ENCODE results near the gene TENT5C.

The TENT5C gene

GRCh38 chr1:117565076-117565556 is 40.7 kb upstream of the TENT5C start:
- H3K9me3 ChIP-seq (ENCODE audit: control insufficient read depth, insufficient read depth, low read depth, low read length), result no peaks in the 10 kb centered on the region
- H3K36me3 ChIP-seq (ENCODE audit: control insufficient read depth in 2 of 2, insufficient read depth in 1 of 2, low read length in 2 of 2), result no peaks in the 10 kb centered on the region
- H3K4me1 ChIP-seq (ENCODE audit: control insufficient read depth, insufficient read depth, low read length), result no peaks in the 10 kb centered on the region
- ChIA-PET CTCF (interaction anchor here (0.7 to 1.0 kb wide), 3 partner anchors 9 to 189 kb away, joined by 3 to 5 read pairs (median 4); no protein-coding TSS in a partner anchor), POLR2A (no interaction called here)
- H3K27ac ChIP-seq (ENCODE audit: extremely low read depth, low read depth, low read length), result no peak overlapping the region
- TF ChIP-seq ZNF292 (tag by site-specific recombination; IDR thresholded peaks at IDR 0.05; ENCODE audit: borderline replicate concordance, low read depth) (no peak), ZFHX2 (tag by site-specific recombination; conservative IDR thresholded peaks at IDR 0.05) (no peak)
- H3K4me3 ChIP-seq (ENCODE audit: low read depth, low read length), result no peak overlapping the region

- CTCF ChIA-PET, result interaction anchor here (0.7 to 1.0 kb wide), 3 partner anchors 10 to 188 kb away, joined by 3 to 5 read pairs (median 4); no protein-coding TSS in a partner anchor
- POLR2A ChIA-PET, result no interaction called here
- no peak overlapping the region for H3K4me3 ChIP-seq (ENCODE audit: low read depth, low read length)
- H3K36me3 ChIP-seq (ENCODE audit: control insufficient read depth in 2 of 2, insufficient read depth in 1 of 2, low read length in 2 of 2), result no peaks in the 10 kb centered on the region
- H3K9me3 ChIP-seq (ENCODE audit: control insufficient read depth, insufficient read depth, low read depth, low read length), result no peaks in the 10 kb centered on the region
- H3K27ac ChIP-seq (ENCODE audit: extremely low read depth, low read depth, low read length), result no peak overlapping the region
- TF ChIP-seq ZNF223 (tag by site-specific recombination; IDR thresholded peaks at IDR 0.05) (no peak), PRDM6 (tag by site-specific recombination; IDR thresholded peaks at IDR 0.05) (no peak), ZNF138 (tag by site-specific recombination; IDR thresholded peaks at IDR 0.05; ENCODE audit: borderline replicate concordance) (no peak), ZBTB6 (tag by site-specific recombination; IDR thresholded peaks at IDR 0.05) (no peak)
- H3K4me1 ChIP-seq (ENCODE audit: control insufficient read depth, insufficient read depth, low read length), result no peaks in the 10 kb centered on the region
Measured at GRCh38 chr1:117565745-117566455, 39.9 kb upstream of the TENT5C start.

GRCh38 chr1:117566556-117566955 is 39.3 kb upstream of the TENT5C start:
- no peaks in the 10 kb centered on the region for H3K9me3 ChIP-seq (ENCODE audit: control insufficient read depth, insufficient read depth, low read depth, low read length)
- H3K36me3 ChIP-seq (ENCODE audit: control insufficient read depth in 2 of 2, insufficient read depth in 1 of 2, low read length in 2 of 2), result no peaks in the 10 kb centered on the region
- no peak overlapping the region for H3K27ac ChIP-seq (ENCODE audit: extremely low read depth, low read depth, low read length)
- H3K4me1 ChIP-seq (ENCODE audit: control insufficient read depth, insufficient read depth, low read length), result no peaks in the 10 kb centered on the region
- no peak for TF ChIP-seq ELK4 (IDR thresholded peaks at IDR 0.05; ENCODE audit: borderline replicate concordance, low read depth, low read length)
- no peak for TF ChIP-seq ZNF549 (tag by site-specific recombination; IDR thresholded peaks at IDR 0.05)
- TF ChIP-seq SCRT2 (tag by site-specific recombination; IDR thresholded peaks at IDR 0.05), result 0 out of 2 replicates have a peak, but pooled peaks have one; percentile 13
- no peak for TF ChIP-seq ZNF280D (tag by site-specific recombination; IDR thresholded peaks at IDR 0.05)
- no peak for TF ChIP-seq ZBTB21 (tag by site-specific recombination; IDR thresholded peaks at IDR 0.05)
- TF ChIP-seq SETDB1 (IDR thresholded peaks at IDR 0.05; ENCODE audit: insufficient read length, low read length), result no peak
- no peak overlapping the region for H3K4me3 ChIP-seq (ENCODE audit: low read depth, low read length)
- ChIA-PET CTCF (no interaction called here), POLR2A (no interaction called here)

Data from HEK293 (cell line).